Panc1 (cell line): ENCODE data around the gene TTLL5.

ENCODE experiments used
- POLR2AphosphoS5 ChIP-seq: IDR thresholded peaks from 2 replicates; pipeline ENCODE4 v1.6.1; 2012; ENCODE audit warnings: mild to moderate bottlenecking, low read depth, low read length, moderate library complexity
- REST ChIP-seq, 2 experiments: IDR thresholded peaks; 2 replicates each; pipeline ENCODE4 v1.6.1; 2011 to 2012; ENCODE audit warnings: low read depth in 2 of 2, control low read depth in 1 of 2, low read length in 1 of 2, mild to moderate bottlenecking in 1 of 2, moderate library complexity in 1 of 2; ENCODE audit not compliant: insufficient read depth in 1 of 2
- TCF7L2 ChIP-seq: IDR thresholded peaks from 2 replicates; pipeline ENCODE4 v1.6.1; 2011; ENCODE audit warnings: mild to moderate bottlenecking, low read depth, low read length, inconsistent platforms
- TF ChIP-seq, protein P1 (sequence below): fragments of 450-650 bp; IDR thresholded peaks from 2 replicates; pipeline ENCODE4 v1.5.1; 2017; ENCODE audit warnings: mild to moderate bottlenecking

GRCh38 chr14:75831455-75831854 lies 170.4 kb downstream of the TTLL5 start:
- TF ChIP-seq, protein P1, sequence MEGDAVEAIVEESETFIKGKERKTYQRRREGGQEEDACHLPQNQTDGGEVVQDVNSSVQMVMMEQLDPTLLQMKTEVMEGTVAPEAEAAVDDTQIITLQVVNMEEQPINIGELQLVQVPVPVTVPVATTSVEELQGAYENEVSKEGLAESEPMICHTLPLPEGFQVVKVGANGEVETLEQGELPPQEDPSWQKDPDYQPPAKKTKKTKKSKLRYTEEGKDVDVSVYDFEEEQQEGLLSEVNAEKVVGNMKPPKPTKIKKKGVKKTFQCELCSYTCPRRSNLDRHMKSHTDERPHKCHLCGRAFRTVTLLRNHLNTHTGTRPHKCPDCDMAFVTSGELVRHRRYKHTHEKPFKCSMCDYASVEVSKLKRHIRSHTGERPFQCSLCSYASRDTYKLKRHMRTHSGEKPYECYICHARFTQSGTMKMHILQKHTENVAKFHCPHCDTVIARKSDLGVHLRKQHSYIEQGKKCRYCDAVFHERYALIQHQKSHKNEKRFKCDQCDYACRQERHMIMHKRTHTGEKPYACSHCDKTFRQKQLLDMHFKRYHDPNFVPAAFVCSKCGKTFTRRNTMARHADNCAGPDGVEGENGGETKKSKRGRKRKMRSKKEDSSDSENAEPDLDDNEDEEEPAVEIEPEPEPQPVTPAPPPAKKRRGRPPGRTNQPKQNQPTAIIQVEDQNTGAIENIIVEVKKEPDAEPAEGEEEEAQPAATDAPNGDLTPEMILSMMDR, result no peak
- TF ChIP-seq POLR2AphosphoS5 (no peak), TCF7L2 (no peak), REST (IDR thresholded peaks at IDR 0.05; ENCODE audit: insufficient read depth in 1 of 2, low read depth in 2 of 2, low read length in 1 of 2) (no peak)
